Fibroblast of lung (primary cell): ENCODE data around the gene RAB3IP.

Experiments
- EZH2 ChIP-seq: IDR thresholded peaks from 2 replicates; pipeline ENCODE4 v1.5.1; 2012; ENCODE audit warnings: low read length, control low read depth, mild to moderate bottlenecking; ENCODE audit errors: missing control alignments
- TF ChIP-seq, protein P1 (sequence below), 2 donors: IDR thresholded peaks in 1 of 2; conservative IDR thresholded peaks in 1 of 2; 1 replicate in 1 of 2; 2 replicates in 1 of 2; pipeline ENCODE4 v1.5.1; 2011 to 2012; ENCODE audit warnings: low read length in 2 of 2, control low read depth in 1 of 2, inconsistent platforms in 1 of 2, low read depth in 1 of 2, mild to moderate bottlenecking in 1 of 2

DNA sequence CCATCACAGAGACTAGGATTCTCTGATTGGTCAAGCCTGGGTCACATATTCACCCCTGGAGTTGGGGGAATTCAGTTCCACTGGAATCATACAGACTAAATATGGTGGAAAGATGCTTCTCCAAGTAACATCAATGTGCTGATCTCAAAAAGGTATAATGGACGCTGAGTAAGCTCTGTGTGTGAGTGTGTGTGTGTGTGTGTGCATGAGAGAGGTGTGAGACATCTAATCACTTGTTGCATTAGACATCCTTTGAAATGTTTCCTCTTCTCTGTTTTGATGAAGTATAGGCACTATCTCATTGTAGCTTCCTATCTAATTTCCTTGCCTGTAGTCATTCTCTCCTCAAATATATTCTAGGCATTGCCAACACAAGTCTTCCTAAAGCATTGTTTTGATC lies 5.0 kb upstream of the RAB3IP start:
- TF ChIP-seq, protein P1, sequence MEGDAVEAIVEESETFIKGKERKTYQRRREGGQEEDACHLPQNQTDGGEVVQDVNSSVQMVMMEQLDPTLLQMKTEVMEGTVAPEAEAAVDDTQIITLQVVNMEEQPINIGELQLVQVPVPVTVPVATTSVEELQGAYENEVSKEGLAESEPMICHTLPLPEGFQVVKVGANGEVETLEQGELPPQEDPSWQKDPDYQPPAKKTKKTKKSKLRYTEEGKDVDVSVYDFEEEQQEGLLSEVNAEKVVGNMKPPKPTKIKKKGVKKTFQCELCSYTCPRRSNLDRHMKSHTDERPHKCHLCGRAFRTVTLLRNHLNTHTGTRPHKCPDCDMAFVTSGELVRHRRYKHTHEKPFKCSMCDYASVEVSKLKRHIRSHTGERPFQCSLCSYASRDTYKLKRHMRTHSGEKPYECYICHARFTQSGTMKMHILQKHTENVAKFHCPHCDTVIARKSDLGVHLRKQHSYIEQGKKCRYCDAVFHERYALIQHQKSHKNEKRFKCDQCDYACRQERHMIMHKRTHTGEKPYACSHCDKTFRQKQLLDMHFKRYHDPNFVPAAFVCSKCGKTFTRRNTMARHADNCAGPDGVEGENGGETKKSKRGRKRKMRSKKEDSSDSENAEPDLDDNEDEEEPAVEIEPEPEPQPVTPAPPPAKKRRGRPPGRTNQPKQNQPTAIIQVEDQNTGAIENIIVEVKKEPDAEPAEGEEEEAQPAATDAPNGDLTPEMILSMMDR (conservative IDR thresholded peaks at IDR 0.05 in 1 of 2, IDR thresholded peaks at IDR 0.05 in 1 of 2; ENCODE audit: low read depth in 1 of 2, low read length in 2 of 2) = no peak
- no peak for TF ChIP-seq EZH2
